Measurements from ENCODE around the gene ODAD4.

- TF ChIP-seq CTCF (conservative IDR thresholded peaks at IDR 0.05): no peak
- no peak for TF ChIP-seq ZFX (IDR thresholded peaks at IDR 0.05)
These were observed 7.8 kb downstream of the ODAD4 start for GRCh38 chr17:41937970-41938954.
